Fibroblast of lung (primary cell): ENCODE data around the gene ANP32B. TPM values are rescaled to one million over a fixed set of nuclear protein-coding genes. Genes with fewer than 3 reads are reported as not detected.

Source experiments
- DNase-seq, 2 donors: peaks; one replicate each; pipeline versions ENCODE4 v3.0.0 to v3.0.0-alpha.2; 2010; ENCODE audit warnings: low read depth in 2 of 2
- H2AFZ ChIP-seq: 2 replicates; pipeline ENCODE4 v1.5.1; 2012; ENCODE audit warnings: low read length, control low read depth, inconsistent platforms
- H3K27ac ChIP-seq: 2 replicates; pipeline ENCODE4 v1.5.1; 2011; ENCODE audit warnings: low read length, control low read depth; ENCODE audit not compliant: insufficient read depth
- H3K27me3 ChIP-seq: 2 replicates; pipeline ENCODE4 v1.5.1; 2011; ENCODE audit warnings: mild to moderate bottlenecking, low read length; ENCODE audit not compliant: control insufficient read depth, insufficient read depth
- H3K36me3 ChIP-seq: 2 replicates; pipeline ENCODE4 v1.5.1; 2011; ENCODE audit warnings: low read length; ENCODE audit not compliant: control insufficient read depth, insufficient read depth
- H3K4me1 ChIP-seq: 2 replicates; pipeline ENCODE4 v1.5.1; 2011; ENCODE audit warnings: low read length; ENCODE audit not compliant: control insufficient read depth, insufficient read depth; ENCODE audit errors: extremely low read depth
- H3K4me2 ChIP-seq: 2 replicates; pipeline ENCODE4 v1.5.1; 2011; ENCODE audit warnings: low read length, control low read depth; ENCODE audit not compliant: insufficient read depth; ENCODE audit errors: extremely low read depth
- H3K4me3 ChIP-seq, 4 experiments: fragments of 200-600 bp in 1 of 4; sonication (generic) in 1 of 4; replicated peaks in 1 of 4; 2 replicates each; pipeline ENCODE4 v1.5.1; 2011 to 2016; ENCODE audit warnings: low read length in 4 of 4, low read depth in 3 of 4, mild to moderate bottlenecking in 3 of 4, control low read depth in 2 of 4, inconsistent platforms in 1 of 4, mixed read lengths in 1 of 4; ENCODE audit not compliant: insufficient read depth in 1 of 4; ENCODE audit errors: control extremely low read depth in 1 of 4
- H3K79me2 ChIP-seq: 2 replicates; pipeline ENCODE4 v1.5.1; 2012; ENCODE audit warnings: mild to moderate bottlenecking, low read length, inconsistent platforms; ENCODE audit not compliant: control insufficient read depth, insufficient read depth
- H3K9ac ChIP-seq: 2 replicates; pipeline ENCODE4 v1.5.1; 2011; ENCODE audit warnings: mild to moderate bottlenecking, low read length, control low read depth; ENCODE audit not compliant: insufficient read depth
- H3K9me3 ChIP-seq: 2 replicates; pipeline ENCODE4 v1.5.1; 2012; ENCODE audit warnings: low read depth, low read length; ENCODE audit not compliant: control insufficient read depth, insufficient read depth
- H4K20me1 ChIP-seq: 2 replicates; pipeline ENCODE4 v1.5.1; 2011; ENCODE audit warnings: low read length; ENCODE audit not compliant: control insufficient read depth, insufficient read depth; ENCODE audit errors: extremely low read depth
- CTCF ChIP-seq, 2 donors: IDR thresholded peaks in 1 of 2; conservative IDR thresholded peaks in 1 of 2; 1 replicate in 1 of 2; 2 replicates in 1 of 2; pipeline ENCODE4 v1.5.1; 2011 to 2012; ENCODE audit warnings: low read length in 2 of 2, control low read depth in 1 of 2, inconsistent platforms in 1 of 2, low read depth in 1 of 2, mild to moderate bottlenecking in 1 of 2
- EZH2 ChIP-seq: IDR thresholded peaks from 2 replicates; pipeline ENCODE4 v1.5.1; 2012; ENCODE audit warnings: low read length, control low read depth, mild to moderate bottlenecking; ENCODE audit errors: missing control alignments
- polyA plus RNA-seq, 2 donors: library from polyadenylated mRNA; depleted of rRNA in 1 of 2; stranded (reverse) in 1 of 2; unstranded in 1 of 2; fragments of >200 nt; gene quantifications; 2 replicates each; pipeline ENCODE4 v1.2.1, GENCODE V29; 2011 to 2012; ENCODE audit warnings: missing spikeins in 1 of 2
- total RNA-seq: library from RNA; depleted of rRNA; stranded (reverse); fragments of >200 nt; gene quantifications from 2 replicates; pipeline ENCODE4 v1.2.1, GENCODE V29; 2014

ANP32B gene
- total and polyA plus RNA-seq, 2 donors (not counting 1 experiment from before 2014, with no cell fraction given) = 16.7 to 62.0 TPM

- H4K20me1 ChIP-seq = no peaks in the 10 kb centered on the region
- no peak overlapping the region for H3K27ac ChIP-seq
- no peaks in the 10 kb centered on the region for H3K9me3 ChIP-seq
- no peaks in the 10 kb centered on the region for H3K36me3 ChIP-seq
- H3K4me2 ChIP-seq = no peak overlapping the region
- H3K9ac ChIP-seq = no peak overlapping the region
- H3K79me2 ChIP-seq = no peaks in the 10 kb centered on the region
- H2AFZ ChIP-seq = no peak overlapping the region
- H3K4me3 ChIP-seq = no peak overlapping the region
- H3K4me1 ChIP-seq = peaks cover 6% of the 10 kb centered on the region
- DNase-seq = peak in 1 of 2 donors; percentile 34
- TF ChIP-seq EZH2 = no peak
- no peak for TF ChIP-seq CTCF (conservative IDR thresholded peaks at IDR 0.05 in 1 of 2, IDR thresholded peaks at IDR 0.05 in 1 of 2; ENCODE audit: low read depth in 1 of 2, low read length in 2 of 2)
- no peaks in the 10 kb centered on the region for H3K27me3 ChIP-seq
Measured at GRCh38 chr9:98039607-98040017, 56.5 kb downstream of the ANP32B start.

GRCh38 chr9:98040212-98040611 lies 57.1 kb downstream of the ANP32B start:
- no peak overlapping the region for H2AFZ ChIP-seq
- H3K27ac ChIP-seq = no peak overlapping the region
- no peaks in the 10 kb centered on the region for H3K9me3 ChIP-seq

GRCh38 chr9:98043915-98044314 lies 60.8 kb downstream of the ANP32B start:
- no peaks in the 10 kb centered on the region for H3K36me3 ChIP-seq
- H4K20me1 ChIP-seq = no peaks in the 10 kb centered on the region
- H3K79me2 ChIP-seq = no peaks in the 10 kb centered on the region
- no peak overlapping the region for H3K9ac ChIP-seq
- H3K4me2 ChIP-seq = no peak overlapping the region
- no peak overlapping the region for H3K27ac ChIP-seq
- H3K9me3 ChIP-seq = no peaks in the 10 kb centered on the region
- H3K27me3 ChIP-seq = no peaks in the 10 kb centered on the region
- DNase-seq = no peak
- no peak overlapping the region for H2AFZ ChIP-seq
- H3K4me3 ChIP-seq = no peak overlapping the region
- no peaks in the 10 kb centered on the region for H3K4me1 ChIP-seq
- TF ChIP-seq CTCF (conservative IDR thresholded peaks at IDR 0.05 in 1 of 2, IDR thresholded peaks at IDR 0.05 in 1 of 2; ENCODE audit: low read depth in 1 of 2, low read length in 2 of 2) (no peak), EZH2 (no peak)

More at GRCh38 chr9:98040212-98040611, 57.1 kb downstream of the ANP32B start:
- Histone ChIP-seq H3K4me1 (peaks cover 3% of the 10 kb centered on the region), H3K4me2 (no peak overlapping the region), H3K79me2 (no peaks in the 10 kb centered on the region), H3K36me3 (no peaks in the 10 kb centered on the region), H3K27me3 (no peaks in the 10 kb centered on the region), H3K4me3 (no peak overlapping the region), H3K9ac (no peak overlapping the region), H4K20me1 (no peaks in the 10 kb centered on the region)
- no peak for DNase-seq
- TF ChIP-seq EZH2 (no peak), CTCF (conservative IDR thresholded peaks at IDR 0.05 in 1 of 2, IDR thresholded peaks at IDR 0.05 in 1 of 2; ENCODE audit: low read depth in 1 of 2, low read length in 2 of 2) (no peak)
